SJCRH30 (cell line): ENCODE data around the gene PITPNC1. TPM values are rescaled to one million over a fixed set of nuclear protein-coding genes. Genes with fewer than 3 reads are reported as not detected.
"Not testable (repeated sequence)": the region's sequence is repeated elsewhere in the genome, so short reads cannot be mapped to it uniquely, and the experiment has no call there.

Experiments used
- DNase-seq, 2 experiments: peaks; one replicate each; pipeline ENCODE4 v3.0.0-alpha.2; 2015 to 2020
- H3K27ac ChIP-seq: fragments of 250-450 bp; sonication (Bioruptor Pico); 2 replicates; pipeline ENCODE4 v1.5.1; 2020; ENCODE audit warnings: mild to moderate bottlenecking, moderate library complexity
- H3K27me3 ChIP-seq: fragments of 250-450 bp; sonication (Bioruptor Pico); 2 replicates; pipeline ENCODE4 v1.5.1; 2020; ENCODE audit warnings: mild to moderate bottlenecking, moderate library complexity
- H3K36me3 ChIP-seq: fragments of 250-450 bp; sonication (Bioruptor Pico); 2 replicates; pipeline ENCODE4 v1.5.1; 2020; ENCODE audit warnings: mild to moderate bottlenecking, moderate library complexity
- H3K4me1 ChIP-seq: fragments of 250-450 bp; sonication (Bioruptor Pico); 2 replicates; pipeline ENCODE4 v1.5.1; 2020; ENCODE audit warnings: mild to moderate bottlenecking, moderate library complexity
- H3K4me3 ChIP-seq: fragments of 250-450 bp; sonication (Bioruptor Pico); 2 replicates; pipeline ENCODE4 v1.5.1; 2020; ENCODE audit warnings: mild to moderate bottlenecking, moderate library complexity
- H3K9me3 ChIP-seq: fragments of 250-450 bp; sonication (Bioruptor Pico); replicated peaks from 2 replicates; pipeline ENCODE4 v1.5.1; 2020; ENCODE audit warnings: mild to moderate bottlenecking, moderate library complexity
- total RNA-seq: library from RNA; depleted of rRNA; stranded (reverse); fragments of >200 nt; shearing (Covaris generic); gene quantifications from 2 replicates; pipeline ENCODE4 v1.2.3, GENCODE V29; 2014

PITPNC1 gene
- total RNA-seq, 1 experiment from 2014 or later = 3.5 TPM

- no peak for DNase-seq
- Histone ChIP-seq H3K4me3 (no peak overlapping the region), H3K27ac (no peak overlapping the region), H3K4me1 (peaks cover 10% of the 10 kb centered on the region), H3K9me3 (no peaks in the 10 kb centered on the region), H3K27me3 (no peaks in the 10 kb centered on the region), H3K36me3 (no peaks in the 10 kb centered on the region)
These were observed 24.8 kb downstream of the PITPNC1 start for GRCh38 chr17:67401598-67402504.

- Histone ChIP-seq H3K27me3 (no peaks in the 10 kb centered on the region), H3K27ac (no peak overlapping the region), H3K36me3 (no peaks in the 10 kb centered on the region), H3K4me1 (peaks cover 10% of the 10 kb centered on the region), H3K9me3 (no peaks in the 10 kb centered on the region), H3K4me3 (no peak overlapping the region)
- no peak for DNase-seq
These were observed 26.0 kb downstream of the PITPNC1 start for GRCh38 chr17:67403065-67403464.

GRCh38 chr17:67403483-67403882 lies 26.4 kb downstream of the PITPNC1 start:
- Histone ChIP-seq H3K27ac (no peak overlapping the region), H3K4me1 (peaks cover 10% of the 10 kb centered on the region), H3K27me3 (no peaks in the 10 kb centered on the region), H3K36me3 (no peaks in the 10 kb centered on the region), H3K4me3 (no peak overlapping the region), H3K9me3 (no peaks in the 10 kb centered on the region)
- no peak for DNase-seq

GRCh38 chr17:67408455-67408830 lies 31.4 kb downstream of the PITPNC1 start:
- H3K9me3 ChIP-seq, H3K4me3 ChIP-seq, DNase-seq, H3K27me3 ChIP-seq, H3K36me3 ChIP-seq, H3K4me1 ChIP-seq, H3K27ac ChIP-seq: not testable (repeated sequence)

- H3K4me1 ChIP-seq = no peaks in the 10 kb centered on the region
- H3K27ac ChIP-seq = no peak overlapping the region
- H3K4me3 ChIP-seq = no peak overlapping the region
- DNase-seq = no peak
- no peaks in the 10 kb centered on the region for H3K36me3 ChIP-seq
- H3K27me3 ChIP-seq = no peaks in the 10 kb centered on the region
- H3K9me3 ChIP-seq = no peaks in the 10 kb centered on the region
These were observed 34.3 kb downstream of the PITPNC1 start for GRCh38 chr17:67411397-67411796.

GRCh38 chr17:67412032-67412431 lies 35.0 kb downstream of the PITPNC1 start:
- Histone ChIP-seq H3K9me3 (no peaks in the 10 kb centered on the region), H3K36me3 (no peaks in the 10 kb centered on the region), H3K4me3 (no peak overlapping the region), H3K27ac (no peak overlapping the region), H3K4me1 (no peaks in the 10 kb centered on the region), H3K27me3 (no peaks in the 10 kb centered on the region)
- no peak for DNase-seq

- H3K27me3 ChIP-seq = no peaks in the 10 kb centered on the region
- H3K36me3 ChIP-seq = no peaks in the 10 kb centered on the region
- no peak overlapping the region for H3K27ac ChIP-seq
- H3K4me1 ChIP-seq = no peaks in the 10 kb centered on the region
- no peak overlapping the region for H3K4me3 ChIP-seq
- no peak for DNase-seq
- H3K9me3 ChIP-seq = no peaks in the 10 kb centered on the region
These were observed 35.9 kb downstream of the PITPNC1 start for GRCh38 chr17:67412941-67413340.

GRCh38 chr17:67413388-67413787 lies 36.3 kb downstream of the PITPNC1 start:
- DNase-seq = no peak
- Histone ChIP-seq H3K27ac (no peak overlapping the region), H3K36me3 (no peaks in the 10 kb centered on the region), H3K27me3 (no peaks in the 10 kb centered on the region), H3K9me3 (no peaks in the 10 kb centered on the region), H3K4me3 (no peak overlapping the region), H3K4me1 (no peaks in the 10 kb centered on the region)

- Histone ChIP-seq H3K36me3 (no peaks in the 10 kb centered on the region), H3K4me1 (no peaks in the 10 kb centered on the region), H3K27me3 (no peaks in the 10 kb centered on the region), H3K27ac (no peak overlapping the region), H3K4me3 (no peak overlapping the region), H3K9me3 (no peaks in the 10 kb centered on the region)
- DNase-seq = no peak
These were observed 37.0 kb downstream of the PITPNC1 start for GRCh38 chr17:67414130-67414529.

GRCh38 chr17:67414559-67414958 lies 37.5 kb downstream of the PITPNC1 start:
- no peak for DNase-seq
- no peaks in the 10 kb centered on the region for H3K9me3 ChIP-seq
- no peaks in the 10 kb centered on the region for H3K27me3 ChIP-seq
- no peaks in the 10 kb centered on the region for H3K36me3 ChIP-seq
- H3K27ac ChIP-seq = no peak overlapping the region
- no peaks in the 10 kb centered on the region for H3K4me1 ChIP-seq
- H3K4me3 ChIP-seq = no peak overlapping the region

GRCh38 chr17:67415291-67415690 lies 38.2 kb downstream of the PITPNC1 start:
- H3K36me3 ChIP-seq = no peaks in the 10 kb centered on the region
- H3K4me3 ChIP-seq = no peak overlapping the region
- no peak for DNase-seq
- H3K27ac ChIP-seq = no peak overlapping the region
- H3K9me3 ChIP-seq = no peaks in the 10 kb centered on the region
- no peaks in the 10 kb centered on the region for H3K27me3 ChIP-seq
- no peaks in the 10 kb centered on the region for H3K4me1 ChIP-seq

- Histone ChIP-seq H3K36me3 (no peaks in the 10 kb centered on the region), H3K27ac (no peak overlapping the region), H3K9me3 (no peaks in the 10 kb centered on the region), H3K27me3 (no peaks in the 10 kb centered on the region), H3K4me1 (no peaks in the 10 kb centered on the region), H3K4me3 (no peak overlapping the region)
- DNase-seq = no peak
These were observed 40.4 kb downstream of the PITPNC1 start for GRCh38 chr17:67417507-67417906.

- no peak overlapping the region for H3K4me3 ChIP-seq
- H3K4me1 ChIP-seq = no peaks in the 10 kb centered on the region
- no peak for DNase-seq
- H3K36me3 ChIP-seq = no peaks in the 10 kb centered on the region
- H3K27ac ChIP-seq = no peak overlapping the region
- H3K27me3 ChIP-seq = no peaks in the 10 kb centered on the region
- H3K9me3 ChIP-seq = no peaks in the 10 kb centered on the region
These were observed 43.9 kb downstream of the PITPNC1 start for GRCh38 chr17:67420994-67421393.

- H3K27ac ChIP-seq = no peak overlapping the region
- no peak overlapping the region for H3K4me3 ChIP-seq
- no peaks in the 10 kb centered on the region for H3K9me3 ChIP-seq
- no peaks in the 10 kb centered on the region for H3K27me3 ChIP-seq
- H3K4me1 ChIP-seq = no peaks in the 10 kb centered on the region
- no peaks in the 10 kb centered on the region for H3K36me3 ChIP-seq
- DNase-seq = no peak
These were observed 44.8 kb downstream of the PITPNC1 start for GRCh38 chr17:67421869-67422273.

GRCh38 chr17:67422296-67422695 lies 45.2 kb downstream of the PITPNC1 start:
- DNase-seq, H3K4me3 ChIP-seq, H3K27ac ChIP-seq: not testable (repeated sequence)

GRCh38 chr17:67422897-67423296 lies 45.8 kb downstream of the PITPNC1 start:
- H3K27ac ChIP-seq = no peak overlapping the region
- DNase-seq = no peak
- H3K4me1 ChIP-seq = no peaks in the 10 kb centered on the region
- no peaks in the 10 kb centered on the region for H3K36me3 ChIP-seq
- H3K9me3 ChIP-seq = no peaks in the 10 kb centered on the region
- no peak overlapping the region for H3K4me3 ChIP-seq
- H3K27me3 ChIP-seq = no peaks in the 10 kb centered on the region

More at GRCh38 chr17:67422296-67422695, 45.2 kb downstream of the PITPNC1 start:
- H3K9me3 ChIP-seq, H3K36me3 ChIP-seq, H3K4me1 ChIP-seq, H3K27me3 ChIP-seq: not testable (repeated sequence)
